Natural killer cell (primary cell): ENCODE data around the gene RFX2. TPM values are rescaled to one million over a fixed set of nuclear protein-coding genes. Genes with fewer than 3 reads are reported as not detected.

ENCODE experiments used
- ATAC-seq, 3 donors: fragments of 150-1000 bp in 2 of 3; fragments of 200-7000 bp in 1 of 3; cut with Tn5 transposase; 1 replicate in 1 of 3; 2 replicates in 2 of 3; pipeline ENCODE4 v1.10.0; 2021; ENCODE audit warnings: mild to moderate bottlenecking in 2 of 3, moderate library complexity in 2 of 3
- DNase-seq, 2 donors: peaks; one replicate each; pipeline versions ENCODE4 v3.0.0 to v3.0.0-alpha.2; 2013 to 2021; ENCODE audit warnings: mixed read lengths in 1 of 2
- H3K27ac ChIP-seq: one replicate; pipeline ENCODE4 v1.5.1; 2013; ENCODE audit warnings: mild to moderate bottlenecking, low read length
- H3K27me3 ChIP-seq: one replicate; pipeline ENCODE4 v1.6.1; 2013; ENCODE audit warnings: low read length; ENCODE audit not compliant: control insufficient read depth, insufficient read depth
- H3K36me3 ChIP-seq: one replicate; pipeline ENCODE4 v1.6.1; 2013; ENCODE audit warnings: low read length; ENCODE audit not compliant: control insufficient read depth, insufficient read depth
- H3K4me1 ChIP-seq: one replicate; pipeline ENCODE4 v1.6.1; 2013; ENCODE audit warnings: low read length; ENCODE audit not compliant: control insufficient read depth, insufficient read depth
- H3K4me3 ChIP-seq: one replicate; pipeline ENCODE4 v1.5.1; 2013; ENCODE audit warnings: low read length
- H3K9me3 ChIP-seq: one replicate; pipeline ENCODE4 v1.6.1; 2013; ENCODE audit warnings: low read length; ENCODE audit not compliant: control insufficient read depth, insufficient read depth
- H3K27ac Mint-ChIP-seq, 2 donors: one replicate each; pipeline ENCODE4 v1.8.0; 2022; ENCODE audit warnings: mild to moderate bottlenecking in 2 of 2, mixed read lengths in 2 of 2, moderate library complexity in 1 of 2
- H3K27me3 Mint-ChIP-seq, 2 donors: one replicate each; pipeline ENCODE4 v1.8.0; 2022; ENCODE audit warnings: low read depth in 2 of 2, mixed read lengths in 2 of 2
- H3K36me3 Mint-ChIP-seq: one replicate; pipeline ENCODE4 v1.8.0; 2022; ENCODE audit warnings: mixed read lengths
- H3K4me1 Mint-ChIP-seq, 2 donors: one replicate each; pipeline ENCODE4 v1.8.0; 2022; ENCODE audit warnings: mixed read lengths in 2 of 2
- H3K4me3 Mint-ChIP-seq: one replicate; pipeline ENCODE4 v1.8.0; 2022; ENCODE audit warnings: mild to moderate bottlenecking, moderate library complexity, mixed read lengths
- H3K9me3 Mint-ChIP-seq, 2 donors: one replicate each; pipeline ENCODE4 v1.8.0; 2022; ENCODE audit warnings: mixed read lengths in 2 of 2
- CTCF ChIP-seq: fragments of 200-600 bp; IDR thresholded peaks from one replicate; pipeline ENCODE4 v1.8.0; 2022; ENCODE audit warnings: antibody characterized with exemption
- WGBS: methylation state at CpG from one replicate; pipeline ENCODE4 v1.1.7; 2013; ENCODE audit warnings: missing lambda C conversion rate; ENCODE audit not compliant: insufficient coverage; 5-methylcytosine and 5-hydroxymethylcytosine counted together
- intact Hi-C: fragments of 100-400 bp; cut with micrococcal nuclease; formaldehyde crosslinking; loops from one replicate; pipeline ENCODE4 v1.14.2; 2022
- total RNA-seq, 4 donors: library from RNA; stranded (reverse); fragments of 120-200 nt in 1 of 4; gene quantifications; one replicate each; pipeline versions ENCODE4 v1.2.3 to v1.2.4, GENCODE V29; 2013 to 2022

The RFX2 gene
- total RNA-seq, 3 donors from 2014 or later (not counting 1 experiment from before 2014, with no cell fraction given), result 2.4 to 4.6 (median 4.1) TPM

GRCh38 chr19:5971714-5972354 is 138.5 kb downstream of the RFX2 start:
- Histone ChIP-seq H3K27me3 (no peaks in the 10 kb centered on the region), H3K9me3 (no peaks in the 10 kb centered on the region), H3K36me3 (peaks cover 15% of the 10 kb centered on the region), H3K4me1 (peaks cover 46% of the 10 kb centered on the region), H3K27ac (no peak overlapping the region), H3K4me3 (no peak overlapping the region)
- H3K9me3 Mint-ChIP-seq, result no peaks in the 10 kb centered on the region
- no peaks in the 10 kb centered on the region for H3K36me3 Mint-ChIP-seq
- no peak for TF ChIP-seq CTCF
- no peak for DNase-seq
- peak overlapping the region; percentile 70 to 75 for H3K27ac Mint-ChIP-seq
- intact Hi-C loops, result no loop called here
- no peaks in the 10 kb centered on the region for H3K27me3 Mint-ChIP-seq
- no CpG with 5 or more reads among the region's 2 CpGs for WGBS
- no peak overlapping the region for H3K4me3 Mint-ChIP-seq
- peaks cover 62 to 79% of the 10 kb centered on the region in 2 donors for H3K4me1 Mint-ChIP-seq
- ATAC-seq, result no peak

GRCh38 chr19:5969476-5969875 is 140.8 kb downstream of the RFX2 start:
- Histone ChIP-seq H3K27me3 (no peaks in the 10 kb centered on the region), H3K4me1 (peaks cover 43% of the 10 kb centered on the region), H3K4me3 (no peak overlapping the region), H3K36me3 (peaks cover 11% of the 10 kb centered on the region), H3K9me3 (no peaks in the 10 kb centered on the region), H3K27ac (no peak overlapping the region)
- Mint-ChIP-seq H3K27me3 (no peaks in the 10 kb centered on the region), H3K4me1 (peaks cover 54 to 77% of the 10 kb centered on the region in 2 donors), H3K27ac (no peak overlapping the region), H3K4me3 (no peak overlapping the region), H3K9me3 (no peaks in the 10 kb centered on the region), H3K36me3 (no peaks in the 10 kb centered on the region)
- 97% methylated on average over 8 of the region's 8 CpGs for WGBS
- intact Hi-C loops, result no loop called here
- DNase-seq (no peak), ATAC-seq (no peak)
- TF ChIP-seq CTCF, result no peak

GRCh38 chr19:5968431-5969373 is 141.6 kb downstream of the RFX2 start:
- Mint-ChIP-seq H3K4me1 (peaks cover 53 to 80% of the 10 kb centered on the region in 2 donors), H3K4me3 (no peak overlapping the region), H3K27ac (peak overlapping the region; percentile 46 to 64), H3K9me3 (no peaks in the 10 kb centered on the region), H3K36me3 (no peaks in the 10 kb centered on the region), H3K27me3 (no peaks in the 10 kb centered on the region)
- peaks cover 6% of the 10 kb centered on the region for H3K36me3 ChIP-seq
- no peak overlapping the region for H3K27ac ChIP-seq
- 74% methylated on average over 18 of the region's 18 CpGs for WGBS
- peaks cover 45% of the 10 kb centered on the region for H3K4me1 ChIP-seq
- no peak overlapping the region for H3K4me3 ChIP-seq
- ATAC-seq (no peak), DNase-seq (no peak)
- no peaks in the 10 kb centered on the region for H3K27me3 ChIP-seq
- TF ChIP-seq CTCF, result no peak
- H3K9me3 ChIP-seq, result no peaks in the 10 kb centered on the region
- intact Hi-C loops, result no loop called here
